ENCODE measurements around the gene DMD.

The DMD gene

GRCh38 chrX:32191316-32191715 lies 1020.0 kb downstream of the DMD start:
- H3K36me3 Mint-ChIP-seq (ENCODE audit: insufficient read depth) = no peaks in the 10 kb centered on the region
- H3K4me3 Mint-ChIP-seq = no peak overlapping the region
- DNase-seq (ENCODE audit: low spot score in 2 of 2) (no peak), ATAC-seq (replicated peaks; ENCODE audit: extremely low read depth, poor library complexity, severe bottlenecking) (no peak)
- no peaks in the 10 kb centered on the region for H3K4me1 Mint-ChIP-seq
- no peak overlapping the region for H3K27ac Mint-ChIP-seq (ENCODE audit: low read depth)
- no peaks in the 10 kb centered on the region for H3K27me3 Mint-ChIP-seq
- peaks cover 16% of the 10 kb centered on the region for H3K9me3 Mint-ChIP-seq

GRCh38 chrX:32185160-32185559 lies 1026.2 kb downstream of the DMD start:
- H3K4me1 Mint-ChIP-seq = no peaks in the 10 kb centered on the region
- H3K9me3 Mint-ChIP-seq = no peaks in the 10 kb centered on the region
- no peaks in the 10 kb centered on the region for H3K36me3 Mint-ChIP-seq (ENCODE audit: insufficient read depth)
- no peak overlapping the region for H3K4me3 Mint-ChIP-seq
- ATAC-seq (replicated peaks; ENCODE audit: extremely low read depth, poor library complexity, severe bottlenecking) (no peak), DNase-seq (ENCODE audit: low spot score in 2 of 2) (no peak)
- no peak overlapping the region for H3K27ac Mint-ChIP-seq (ENCODE audit: low read depth)
- H3K27me3 Mint-ChIP-seq = no peaks in the 10 kb centered on the region

- Mint-ChIP-seq H3K4me1 (no peaks in the 10 kb centered on the region), H3K27ac (ENCODE audit: low read depth) (no peak overlapping the region), H3K4me3 (no peak overlapping the region), H3K27me3 (no peaks in the 10 kb centered on the region), H3K36me3 (ENCODE audit: insufficient read depth) (no peaks in the 10 kb centered on the region), H3K9me3 (no peaks in the 10 kb centered on the region)
- DNase-seq (ENCODE audit: low spot score in 2 of 2) (no peak), ATAC-seq (replicated peaks; ENCODE audit: extremely low read depth, poor library complexity, severe bottlenecking) (no peak)
These were observed 1028.3 kb downstream of the DMD start for GRCh38 chrX:32183066-32183465.

GRCh38 chrX:32176510-32176909 lies 1034.8 kb downstream of the DMD start:
- Mint-ChIP-seq H3K27me3 (no peaks in the 10 kb centered on the region), H3K27ac (ENCODE audit: low read depth) (no peak overlapping the region), H3K4me3 (no peak overlapping the region), H3K9me3 (peaks cover 16% of the 10 kb centered on the region), H3K36me3 (ENCODE audit: insufficient read depth) (no peaks in the 10 kb centered on the region), H3K4me1 (no peaks in the 10 kb centered on the region)
- no peak for DNase-seq (ENCODE audit: low spot score in 2 of 2)
- ATAC-seq (replicated peaks; ENCODE audit: extremely low read depth, poor library complexity, severe bottlenecking) = no peak

- Mint-ChIP-seq H3K4me1 (no peaks in the 10 kb centered on the region), H3K4me3 (no peak overlapping the region), H3K27me3 (no peaks in the 10 kb centered on the region), H3K9me3 (peaks cover 4% of the 10 kb centered on the region), H3K27ac (ENCODE audit: low read depth) (no peak overlapping the region), H3K36me3 (ENCODE audit: insufficient read depth) (no peaks in the 10 kb centered on the region)
- DNase-seq (ENCODE audit: low spot score in 2 of 2) (no peak), ATAC-seq (replicated peaks; ENCODE audit: extremely low read depth, poor library complexity, severe bottlenecking) (no peak)
These were observed 1040.9 kb downstream of the DMD start for GRCh38 chrX:32170481-32170880.

- Mint-ChIP-seq H3K27ac (ENCODE audit: low read depth) (no peak overlapping the region), H3K36me3 (ENCODE audit: insufficient read depth) (no peaks in the 10 kb centered on the region), H3K27me3 (no peaks in the 10 kb centered on the region), H3K4me3 (no peak overlapping the region), H3K9me3 (no peaks in the 10 kb centered on the region), H3K4me1 (no peaks in the 10 kb centered on the region)
- no peak for DNase-seq (ENCODE audit: low spot score in 2 of 2)
- no peak for ATAC-seq (replicated peaks; ENCODE audit: extremely low read depth, poor library complexity, severe bottlenecking)
These were observed 1056.2 kb downstream of the DMD start for GRCh38 chrX:32155044-32155638.

- H3K4me3 Mint-ChIP-seq = no peak overlapping the region
- no peaks in the 10 kb centered on the region for H3K36me3 Mint-ChIP-seq (ENCODE audit: insufficient read depth)
- no peaks in the 10 kb centered on the region for H3K9me3 Mint-ChIP-seq
- no peaks in the 10 kb centered on the region for H3K4me1 Mint-ChIP-seq
- ATAC-seq (replicated peaks; ENCODE audit: extremely low read depth, poor library complexity, severe bottlenecking) (no peak), DNase-seq (ENCODE audit: low spot score in 2 of 2) (no peak)
- H3K27me3 Mint-ChIP-seq = no peaks in the 10 kb centered on the region
- H3K27ac Mint-ChIP-seq (ENCODE audit: low read depth) = no peak overlapping the region
These were observed 1057.8 kb downstream of the DMD start for GRCh38 chrX:32153585-32153984.

GRCh38 chrX:32150141-32150540 lies 1061.2 kb downstream of the DMD start:
- ATAC-seq (replicated peaks; ENCODE audit: extremely low read depth, poor library complexity, severe bottlenecking) (no peak), DNase-seq (ENCODE audit: low spot score in 2 of 2) (no peak)
- Mint-ChIP-seq H3K27me3 (no peaks in the 10 kb centered on the region), H3K36me3 (ENCODE audit: insufficient read depth) (no peaks in the 10 kb centered on the region), H3K9me3 (no peaks in the 10 kb centered on the region), H3K27ac (ENCODE audit: low read depth) (no peak overlapping the region), H3K4me1 (no peaks in the 10 kb centered on the region), H3K4me3 (no peak overlapping the region)

GRCh38 chrX:32141841-32142240 lies 1069.5 kb downstream of the DMD start:
- DNase-seq (ENCODE audit: low spot score in 2 of 2) (no peak), ATAC-seq (replicated peaks; ENCODE audit: extremely low read depth, poor library complexity, severe bottlenecking) (no peak)
- H3K4me3 Mint-ChIP-seq = no peak overlapping the region
- no peaks in the 10 kb centered on the region for H3K4me1 Mint-ChIP-seq
- H3K27ac Mint-ChIP-seq (ENCODE audit: low read depth) = no peak overlapping the region
- no peaks in the 10 kb centered on the region for H3K36me3 Mint-ChIP-seq (ENCODE audit: insufficient read depth)
- no peaks in the 10 kb centered on the region for H3K27me3 Mint-ChIP-seq
- no peaks in the 10 kb centered on the region for H3K9me3 Mint-ChIP-seq

GRCh38 chrX:32139476-32139875 lies 1071.9 kb downstream of the DMD start:
- Mint-ChIP-seq H3K4me3 (no peak overlapping the region), H3K27ac (ENCODE audit: low read depth) (no peak overlapping the region), H3K27me3 (no peaks in the 10 kb centered on the region), H3K9me3 (no peaks in the 10 kb centered on the region), H3K4me1 (no peaks in the 10 kb centered on the region), H3K36me3 (ENCODE audit: insufficient read depth) (no peaks in the 10 kb centered on the region)
- ATAC-seq (replicated peaks; ENCODE audit: extremely low read depth, poor library complexity, severe bottlenecking) = no peak
- DNase-seq (ENCODE audit: low spot score in 2 of 2) = no peak

- DNase-seq (ENCODE audit: low spot score in 2 of 2) = no peak
- Mint-ChIP-seq H3K4me3 (no peak overlapping the region), H3K9me3 (peaks cover 6% of the 10 kb centered on the region), H3K27ac (ENCODE audit: low read depth) (no peak overlapping the region), H3K27me3 (no peaks in the 10 kb centered on the region), H3K36me3 (ENCODE audit: insufficient read depth) (no peaks in the 10 kb centered on the region), H3K4me1 (no peaks in the 10 kb centered on the region)
- ATAC-seq (replicated peaks; ENCODE audit: extremely low read depth, poor library complexity, severe bottlenecking) = no peak
These were observed 1073.8 kb downstream of the DMD start for GRCh38 chrX:32137525-32137924.

GRCh38 chrX:32126997-32127396 lies 1084.4 kb downstream of the DMD start:
- Mint-ChIP-seq H3K4me3 (no peak overlapping the region), H3K36me3 (ENCODE audit: insufficient read depth) (peaks cover 2% of the 10 kb centered on the region), H3K27me3 (no peaks in the 10 kb centered on the region), H3K9me3 (peaks cover 20% of the 10 kb centered on the region), H3K4me1 (no peaks in the 10 kb centered on the region), H3K27ac (ENCODE audit: low read depth) (no peak overlapping the region)
- no peak for ATAC-seq (replicated peaks; ENCODE audit: extremely low read depth, poor library complexity, severe bottlenecking)
- DNase-seq (ENCODE audit: low spot score in 2 of 2) = no peak

- no peaks in the 10 kb centered on the region for H3K4me1 Mint-ChIP-seq
- ATAC-seq (replicated peaks; ENCODE audit: extremely low read depth, poor library complexity, severe bottlenecking) (no peak), DNase-seq (ENCODE audit: low spot score in 2 of 2) (no peak)
- H3K4me3 Mint-ChIP-seq = no peak overlapping the region
- no peaks in the 10 kb centered on the region for H3K36me3 Mint-ChIP-seq (ENCODE audit: insufficient read depth)
- no peaks in the 10 kb centered on the region for H3K27me3 Mint-ChIP-seq
- peaks cover 10% of the 10 kb centered on the region for H3K9me3 Mint-ChIP-seq
- H3K27ac Mint-ChIP-seq (ENCODE audit: low read depth) = no peak overlapping the region
These were observed 1092.5 kb downstream of the DMD start for GRCh38 chrX:32118832-32119231.

GRCh38 chrX:32116047-32116446 lies 1095.3 kb downstream of the DMD start:
- ATAC-seq (replicated peaks; ENCODE audit: extremely low read depth, poor library complexity, severe bottlenecking) = no peak

More at GRCh38 chrX:32116047-32116446, 1095.3 kb downstream of the DMD start:
- Mint-ChIP-seq H3K36me3 (ENCODE audit: insufficient read depth) (no peaks in the 10 kb centered on the region), H3K4me1 (no peaks in the 10 kb centered on the region), H3K27me3 (no peaks in the 10 kb centered on the region), H3K4me3 (no peak overlapping the region), H3K27ac (ENCODE audit: low read depth) (no peak overlapping the region), H3K9me3 (peaks cover 15% of the 10 kb centered on the region)
- DNase-seq (ENCODE audit: low spot score in 2 of 2) = no peak

Measured in central memory CD8-positive, alpha-beta T cell (primary cell).